Natural killer cell (primary cell): ENCODE measurements around the gene RNASE12. TPM values are rescaled to one million over a fixed set of nuclear protein-coding genes. Genes with fewer than 3 reads are reported as not detected.

Experiments
- ATAC-seq, 3 donors: fragments of 150-1000 bp in 2 of 3; fragments of 200-7000 bp in 1 of 3; cut with Tn5 transposase; 1 replicate in 1 of 3; 2 replicates in 2 of 3; pipeline ENCODE4 v1.10.0; 2021; ENCODE audit warnings: mild to moderate bottlenecking in 2 of 3, moderate library complexity in 2 of 3
- DNase-seq, 2 donors: peaks; one replicate each; pipeline versions ENCODE4 v3.0.0 to v3.0.0-alpha.2; 2013 to 2021; ENCODE audit warnings: mixed read lengths in 1 of 2
- H3K27ac ChIP-seq: one replicate; pipeline ENCODE4 v1.5.1; 2013; ENCODE audit warnings: mild to moderate bottlenecking, low read length
- H3K27me3 ChIP-seq: one replicate; pipeline ENCODE4 v1.6.1; 2013; ENCODE audit warnings: low read length; ENCODE audit not compliant: control insufficient read depth, insufficient read depth
- H3K36me3 ChIP-seq: one replicate; pipeline ENCODE4 v1.6.1; 2013; ENCODE audit warnings: low read length; ENCODE audit not compliant: control insufficient read depth, insufficient read depth
- H3K4me1 ChIP-seq: one replicate; pipeline ENCODE4 v1.6.1; 2013; ENCODE audit warnings: low read length; ENCODE audit not compliant: control insufficient read depth, insufficient read depth
- H3K4me3 ChIP-seq: one replicate; pipeline ENCODE4 v1.5.1; 2013; ENCODE audit warnings: low read length
- H3K9me3 ChIP-seq: one replicate; pipeline ENCODE4 v1.6.1; 2013; ENCODE audit warnings: low read length; ENCODE audit not compliant: control insufficient read depth, insufficient read depth
- H3K27ac Mint-ChIP-seq, 2 donors: one replicate each; pipeline ENCODE4 v1.8.0; 2022; ENCODE audit warnings: mild to moderate bottlenecking in 2 of 2, mixed read lengths in 2 of 2, moderate library complexity in 1 of 2
- H3K27me3 Mint-ChIP-seq, 2 donors: one replicate each; pipeline ENCODE4 v1.8.0; 2022; ENCODE audit warnings: low read depth in 2 of 2, mixed read lengths in 2 of 2
- H3K36me3 Mint-ChIP-seq: one replicate; pipeline ENCODE4 v1.8.0; 2022; ENCODE audit warnings: mixed read lengths
- H3K4me1 Mint-ChIP-seq, 2 donors: one replicate each; pipeline ENCODE4 v1.8.0; 2022; ENCODE audit warnings: mixed read lengths in 2 of 2
- H3K4me3 Mint-ChIP-seq: one replicate; pipeline ENCODE4 v1.8.0; 2022; ENCODE audit warnings: mild to moderate bottlenecking, moderate library complexity, mixed read lengths
- H3K9me3 Mint-ChIP-seq, 2 donors: one replicate each; pipeline ENCODE4 v1.8.0; 2022; ENCODE audit warnings: mixed read lengths in 2 of 2
- WGBS: methylation state at CpG from one replicate; pipeline ENCODE4 v1.1.7; 2013; ENCODE audit warnings: missing lambda C conversion rate; ENCODE audit not compliant: insufficient coverage; 5-methylcytosine and 5-hydroxymethylcytosine counted together
- intact Hi-C: fragments of 100-400 bp; cut with micrococcal nuclease; formaldehyde crosslinking; loops from one replicate; pipeline ENCODE4 v1.14.2; 2022
- total RNA-seq, 4 donors: library from RNA; stranded (reverse); fragments of 120-200 nt in 1 of 4; gene quantifications; one replicate each; pipeline versions ENCODE4 v1.2.3 to v1.2.4, GENCODE V29; 2013 to 2022
- TF ChIP-seq, protein P1 (sequence below): fragments of 200-600 bp; IDR thresholded peaks from one replicate; pipeline ENCODE4 v1.8.0; 2022; ENCODE audit warnings: antibody characterized with exemption

The RNASE12 gene
- total RNA-seq, 3 donors from 2014 or later (not counting 1 experiment from before 2014, with no cell fraction given), result not detected

DNA sequence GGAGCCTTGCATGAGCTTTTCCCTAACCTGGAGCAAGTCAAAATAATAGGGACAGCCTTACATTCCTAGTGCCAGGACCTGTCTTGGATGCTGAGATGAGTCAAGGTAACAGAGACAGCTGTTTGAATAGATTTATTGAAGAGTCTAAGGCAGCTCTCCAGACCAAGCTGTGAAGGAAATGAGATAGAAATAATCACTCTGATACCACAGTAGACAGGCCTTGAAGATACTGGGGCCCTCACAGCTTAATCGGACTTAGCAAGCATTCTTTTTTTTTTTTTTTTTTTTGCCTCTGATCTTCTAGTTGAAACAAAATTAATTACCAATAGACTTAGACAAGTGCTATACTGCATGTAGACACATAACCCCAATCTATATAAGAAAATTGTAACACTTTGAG lies 27.2 kb downstream of the RNASE12 start:
- intact Hi-C loops, result no loop called here
- H3K27ac ChIP-seq, result no peak overlapping the region
- TF ChIP-seq, protein P1, sequence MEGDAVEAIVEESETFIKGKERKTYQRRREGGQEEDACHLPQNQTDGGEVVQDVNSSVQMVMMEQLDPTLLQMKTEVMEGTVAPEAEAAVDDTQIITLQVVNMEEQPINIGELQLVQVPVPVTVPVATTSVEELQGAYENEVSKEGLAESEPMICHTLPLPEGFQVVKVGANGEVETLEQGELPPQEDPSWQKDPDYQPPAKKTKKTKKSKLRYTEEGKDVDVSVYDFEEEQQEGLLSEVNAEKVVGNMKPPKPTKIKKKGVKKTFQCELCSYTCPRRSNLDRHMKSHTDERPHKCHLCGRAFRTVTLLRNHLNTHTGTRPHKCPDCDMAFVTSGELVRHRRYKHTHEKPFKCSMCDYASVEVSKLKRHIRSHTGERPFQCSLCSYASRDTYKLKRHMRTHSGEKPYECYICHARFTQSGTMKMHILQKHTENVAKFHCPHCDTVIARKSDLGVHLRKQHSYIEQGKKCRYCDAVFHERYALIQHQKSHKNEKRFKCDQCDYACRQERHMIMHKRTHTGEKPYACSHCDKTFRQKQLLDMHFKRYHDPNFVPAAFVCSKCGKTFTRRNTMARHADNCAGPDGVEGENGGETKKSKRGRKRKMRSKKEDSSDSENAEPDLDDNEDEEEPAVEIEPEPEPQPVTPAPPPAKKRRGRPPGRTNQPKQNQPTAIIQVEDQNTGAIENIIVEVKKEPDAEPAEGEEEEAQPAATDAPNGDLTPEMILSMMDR, result no peak
- H3K4me3 ChIP-seq, result no peak overlapping the region
- 80% methylated on average over 1 of the region's 1 CpG for WGBS
- no peak for DNase-seq
- Mint-ChIP-seq H3K27ac (no peak overlapping the region), H3K27me3 (peaks cover 3 to 5% of the 10 kb centered on the region in 2 donors), H3K9me3 (peaks cover 0 to 2% of the 10 kb centered on the region in 2 donors), H3K4me1 (no peaks in the 10 kb centered on the region), H3K36me3 (no peaks in the 10 kb centered on the region), H3K4me3 (no peak overlapping the region)
- no peaks in the 10 kb centered on the region for H3K36me3 ChIP-seq
- no peaks in the 10 kb centered on the region for H3K27me3 ChIP-seq
- no peaks in the 10 kb centered on the region for H3K9me3 ChIP-seq
- H3K4me1 ChIP-seq, result no peaks in the 10 kb centered on the region
- ATAC-seq, result no peak

DNA sequence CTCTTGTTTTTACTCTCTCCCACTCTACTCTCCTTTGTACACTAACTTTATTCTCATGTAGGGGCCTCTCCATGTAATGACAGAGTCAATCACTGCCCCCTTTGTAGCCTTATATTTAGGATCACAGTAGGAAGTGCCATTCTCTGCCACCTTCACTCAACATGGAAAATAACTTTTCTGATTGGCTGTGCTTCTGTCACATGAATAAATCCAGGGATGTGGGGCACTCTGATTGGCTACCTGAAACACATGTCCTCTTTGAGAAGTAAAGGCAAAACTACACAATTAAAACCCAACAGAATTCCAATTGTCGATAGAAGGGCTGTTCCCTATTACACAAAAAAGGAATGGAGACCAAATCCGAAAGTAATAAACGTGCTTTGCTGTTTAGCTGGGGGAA lies 30.2 kb downstream of the RNASE12 start, which contains the start of gene RNASE9:
TSS of gene RNASE9 (minus strand) at position 87 of the 400 bp plus-strand sequence.
- DNase-seq, result no peak
- H3K4me1 Mint-ChIP-seq, result no peaks in the 10 kb centered on the region
- H3K36me3 Mint-ChIP-seq, result no peaks in the 10 kb centered on the region
- no peak within 1 kb of the TSS for H3K4me3 Mint-ChIP-seq
- TF ChIP-seq, protein P1, result no peak
- no peak within 1 kb of the TSS for H3K27ac Mint-ChIP-seq
- 100% methylated on average over 1 of the region's 3 CpGs for WGBS
- H3K27ac ChIP-seq, result no peak within 1 kb of the TSS
- H3K9me3 Mint-ChIP-seq, result no peaks in the 10 kb centered on the region
- H3K9me3 ChIP-seq, result no peaks in the 10 kb centered on the region
- H3K36me3 ChIP-seq, result no peaks in the 10 kb centered on the region
- no peak within 1 kb of the TSS for H3K4me3 ChIP-seq
- no peaks in the 10 kb centered on the region for H3K4me1 ChIP-seq
- intact Hi-C loops, result no loop called here
- H3K27me3 Mint-ChIP-seq, result peaks cover 5 to 7% of the 10 kb centered on the region in 2 donors
- ATAC-seq, result no peak
- H3K27me3 ChIP-seq, result no peaks in the 10 kb centered on the region

DNA sequence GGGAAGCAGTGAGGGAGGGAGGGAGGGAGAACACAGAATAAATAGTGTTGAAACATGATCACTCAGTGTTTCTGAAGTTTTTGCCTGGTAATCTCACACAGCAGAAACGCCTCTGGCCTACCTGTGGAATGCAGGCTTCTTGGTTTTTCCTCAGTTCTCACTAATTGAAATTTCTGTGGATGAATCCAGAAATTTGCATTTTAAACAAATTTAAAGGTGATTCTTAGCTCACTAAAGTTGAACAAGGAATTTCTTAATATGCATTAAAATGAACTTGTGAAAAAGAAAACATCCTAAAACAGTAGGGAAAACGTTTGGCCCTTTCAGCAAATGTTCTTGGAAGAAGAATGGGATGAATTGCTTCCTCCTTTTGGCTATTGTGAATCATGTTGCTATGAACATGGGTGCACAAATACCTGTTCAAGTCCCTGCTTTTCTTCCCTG lies 31.7 kb downstream of the RNASE12 start:
- Mint-ChIP-seq H3K4me1 (no peaks in the 10 kb centered on the region), H3K27me3 (peaks cover 5 to 7% of the 10 kb centered on the region in 2 donors), H3K4me3 (no peak overlapping the region), H3K27ac (no peak overlapping the region), H3K36me3 (no peaks in the 10 kb centered on the region), H3K9me3 (no peaks in the 10 kb centered on the region)
- DNase-seq (no peak), ATAC-seq (no peak)
- H3K27ac ChIP-seq, result no peak overlapping the region
- H3K4me3 ChIP-seq, result no peak overlapping the region
- no peaks in the 10 kb centered on the region for H3K9me3 ChIP-seq
- intact Hi-C loops, result no loop called here
- TF ChIP-seq, protein P1, result no peak
- H3K36me3 ChIP-seq, result no peaks in the 10 kb centered on the region
- WGBS, result 78% methylated on average over 2 of the region's 2 CpGs
- no peaks in the 10 kb centered on the region for H3K27me3 ChIP-seq
- no peaks in the 10 kb centered on the region for H3K4me1 ChIP-seq

DNA sequence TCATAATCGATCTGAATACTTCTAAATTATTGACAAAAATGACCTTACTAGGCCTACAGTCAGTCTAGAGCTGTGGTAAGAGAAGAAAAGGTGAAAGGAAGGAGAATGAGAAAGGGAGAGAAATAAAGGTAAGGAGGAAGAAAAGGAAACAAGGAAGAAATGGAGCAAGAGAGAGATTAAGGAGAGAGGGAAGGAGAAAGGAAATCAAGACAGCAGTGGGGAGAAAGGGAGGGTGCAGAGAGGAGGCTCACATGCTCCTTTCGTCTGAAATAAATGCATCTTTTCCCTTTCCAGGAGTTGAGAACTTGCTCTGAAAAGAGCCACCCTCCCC lies 34.0 kb downstream of the RNASE12 start:
- TF ChIP-seq, protein P1, result no peak
- Histone ChIP-seq H3K36me3 (no peaks in the 10 kb centered on the region), H3K4me3 (no peak overlapping the region), H3K27ac (no peak overlapping the region), H3K9me3 (no peaks in the 10 kb centered on the region), H3K27me3 (no peaks in the 10 kb centered on the region), H3K4me1 (no peaks in the 10 kb centered on the region)
- Mint-ChIP-seq H3K36me3 (no peaks in the 10 kb centered on the region), H3K27me3 (peaks cover 5 to 9% of the 10 kb centered on the region in 2 donors), H3K4me3 (no peak overlapping the region), H3K9me3 (no peaks in the 10 kb centered on the region), H3K4me1 (no peaks in the 10 kb centered on the region), H3K27ac (no peak overlapping the region)
- DNase-seq, result no peak
- WGBS, result 86% methylated on average over 1 of the region's 2 CpGs
- ATAC-seq, result no peak
- intact Hi-C loops, result no loop called here
